ENCODE data around the gene NCAPH2.

Gene NCAPH2

DNA sequence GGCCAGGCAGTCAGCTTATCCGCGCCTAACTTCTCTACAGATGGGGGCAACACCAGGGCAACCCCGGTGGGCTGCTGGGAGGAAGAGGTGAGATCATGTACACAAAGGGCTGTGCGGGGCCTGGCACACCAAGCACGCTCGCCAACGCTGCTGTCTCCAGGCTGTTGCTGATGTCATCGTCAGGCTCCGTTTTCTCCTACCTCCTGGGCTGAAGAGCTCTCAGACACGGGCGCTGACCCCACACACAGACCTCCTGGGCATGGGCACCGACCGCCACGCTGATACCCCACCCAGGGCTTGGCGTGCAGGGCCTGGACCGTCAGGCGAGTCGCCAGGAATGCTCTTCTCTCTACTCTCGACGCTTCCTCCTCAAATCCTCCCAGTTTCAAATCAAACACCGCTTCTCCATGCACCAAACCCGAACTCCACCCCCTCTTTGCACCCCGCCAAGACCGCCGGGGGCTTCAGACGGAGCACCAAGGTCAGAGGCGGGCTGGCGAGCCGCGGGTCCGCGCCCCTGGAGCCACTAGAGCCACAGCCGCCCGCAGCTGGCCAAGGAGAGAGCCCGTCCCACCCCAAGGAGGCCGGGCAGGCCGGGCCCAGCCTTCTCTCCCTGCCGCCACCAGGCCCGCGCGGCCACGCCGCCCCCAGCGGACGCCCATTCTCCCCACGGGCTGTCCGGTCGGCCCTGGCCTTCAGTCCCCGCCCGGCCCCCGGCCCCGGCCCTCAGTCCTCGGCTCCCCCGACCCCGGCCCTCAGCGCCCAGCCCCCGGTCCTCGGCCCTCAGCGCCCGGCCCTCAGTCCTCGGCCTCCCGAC lies 34.0 kb upstream of the NCAPH2 start (continued):
- TF ChIP-seq ZIC2 (tag by site-specific recombination; IDR thresholded peaks at IDR 0.05) (peak; percentile 85), ZFHX2 (tag by site-specific recombination; conservative IDR thresholded peaks at IDR 0.05) (peak; percentile 55), ZEB2 (tag by site-specific recombination; IDR thresholded peaks at IDR 0.05) (peak; percentile 71), ZNF747 (tag by site-specific recombination; IDR thresholded peaks at IDR 0.05) (no peak), EGR2 (tag by site-specific recombination; IDR thresholded peaks at IDR 0.05; ENCODE audit: low read depth) (peak; percentile 55; the same call in 1 of the 2 replicates), ZNF112 (tag by site-specific recombination; IDR thresholded peaks at IDR 0.05) (no peak), ZNF600 (tag by site-specific recombination; IDR thresholded peaks at IDR 0.05) (peak; percentile 54; the same call in 1 of the 2 replicates), ZSCAN23 (tag by site-specific recombination; IDR thresholded peaks at IDR 0.05) (no peak), SP2 (tag by site-specific recombination; IDR thresholded peaks at IDR 0.05) (peak; percentile 64), MEIS1 (CRISPR knock-in tag; IDR thresholded peaks at IDR 0.05; ENCODE audit: borderline replicate concordance) (no peak), TCF7L2 (IDR thresholded peaks at IDR 0.05; ENCODE audit: borderline replicate concordance, low read depth, low read length) (no peak), ZNF76 (tag by site-specific recombination; IDR thresholded peaks at IDR 0.05; ENCODE audit: borderline replicate concordance, low read depth) (peak; percentile 57; the same call in 1 of the 2 replicates), BCL11A (tag by site-specific recombination; IDR thresholded peaks at IDR 0.05; ENCODE audit: low read depth) (peak; percentile 12), SP3 (tag by site-specific recombination; IDR thresholded peaks at IDR 0.05) (0 out of 2 replicates have a peak, but pooled peaks have one; percentile 10), ZNF433 (tag by site-specific recombination; IDR thresholded peaks at IDR 0.05; ENCODE audit: low read depth) (no peak), KLF16 (tag by site-specific recombination; IDR thresholded peaks at IDR 0.05) (0 out of 2 replicates have a peak, but pooled peaks have one; percentile 44), KLF1 (tag by site-specific recombination; IDR thresholded peaks at IDR 0.05) (peak; percentile 52)
- TF ChIP-seq, protein P1, sequence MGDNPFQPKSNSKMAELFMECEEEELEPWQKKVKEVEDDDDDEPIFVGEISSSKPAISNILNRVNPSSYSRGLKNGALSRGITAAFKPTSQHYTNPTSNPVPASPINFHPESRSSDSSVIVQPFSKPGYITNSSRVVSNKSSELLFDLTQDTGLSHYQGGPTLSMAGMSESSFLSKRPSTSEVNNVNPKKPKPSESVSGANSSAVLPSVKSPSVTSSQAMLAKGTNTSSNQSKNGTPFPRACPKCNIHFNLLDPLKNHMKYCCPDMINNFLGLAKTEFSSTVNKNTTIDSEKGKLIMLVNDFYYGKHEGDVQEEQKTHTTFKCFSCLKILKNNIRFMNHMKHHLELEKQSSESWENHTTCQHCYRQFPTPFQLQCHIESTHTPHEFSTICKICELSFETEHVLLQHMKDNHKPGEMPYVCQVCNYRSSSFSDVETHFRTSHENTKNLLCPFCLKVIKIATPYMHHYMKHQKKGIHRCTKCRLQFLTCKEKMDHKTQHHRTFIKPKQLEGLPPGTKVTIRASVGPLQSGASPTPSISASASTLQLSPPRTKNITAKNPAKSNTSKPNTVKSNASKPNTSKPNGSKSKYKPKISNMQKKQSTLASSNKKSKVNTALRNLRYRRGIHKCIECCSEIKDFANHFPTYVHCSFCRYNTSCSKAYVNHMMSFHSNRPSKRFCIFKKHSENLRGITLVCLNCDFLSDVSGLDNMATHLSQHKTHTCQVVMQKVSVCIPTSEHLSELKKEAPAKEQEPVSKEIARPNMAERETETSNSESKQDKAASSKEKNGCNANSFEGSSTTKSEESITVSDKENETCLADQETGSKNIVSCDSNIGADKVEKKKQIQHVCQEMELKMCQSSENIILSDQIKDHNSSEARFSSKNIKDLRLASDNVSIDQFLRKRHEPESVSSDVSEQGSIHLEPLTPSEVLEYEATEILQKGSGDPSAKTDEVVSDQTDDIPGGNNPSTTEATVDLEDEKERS (tag by site-specific recombination; IDR thresholded peaks at IDR 0.05): peak; percentile 44; the same call in 1 of the 2 replicates
- TF ChIP-seq, protein P2, sequence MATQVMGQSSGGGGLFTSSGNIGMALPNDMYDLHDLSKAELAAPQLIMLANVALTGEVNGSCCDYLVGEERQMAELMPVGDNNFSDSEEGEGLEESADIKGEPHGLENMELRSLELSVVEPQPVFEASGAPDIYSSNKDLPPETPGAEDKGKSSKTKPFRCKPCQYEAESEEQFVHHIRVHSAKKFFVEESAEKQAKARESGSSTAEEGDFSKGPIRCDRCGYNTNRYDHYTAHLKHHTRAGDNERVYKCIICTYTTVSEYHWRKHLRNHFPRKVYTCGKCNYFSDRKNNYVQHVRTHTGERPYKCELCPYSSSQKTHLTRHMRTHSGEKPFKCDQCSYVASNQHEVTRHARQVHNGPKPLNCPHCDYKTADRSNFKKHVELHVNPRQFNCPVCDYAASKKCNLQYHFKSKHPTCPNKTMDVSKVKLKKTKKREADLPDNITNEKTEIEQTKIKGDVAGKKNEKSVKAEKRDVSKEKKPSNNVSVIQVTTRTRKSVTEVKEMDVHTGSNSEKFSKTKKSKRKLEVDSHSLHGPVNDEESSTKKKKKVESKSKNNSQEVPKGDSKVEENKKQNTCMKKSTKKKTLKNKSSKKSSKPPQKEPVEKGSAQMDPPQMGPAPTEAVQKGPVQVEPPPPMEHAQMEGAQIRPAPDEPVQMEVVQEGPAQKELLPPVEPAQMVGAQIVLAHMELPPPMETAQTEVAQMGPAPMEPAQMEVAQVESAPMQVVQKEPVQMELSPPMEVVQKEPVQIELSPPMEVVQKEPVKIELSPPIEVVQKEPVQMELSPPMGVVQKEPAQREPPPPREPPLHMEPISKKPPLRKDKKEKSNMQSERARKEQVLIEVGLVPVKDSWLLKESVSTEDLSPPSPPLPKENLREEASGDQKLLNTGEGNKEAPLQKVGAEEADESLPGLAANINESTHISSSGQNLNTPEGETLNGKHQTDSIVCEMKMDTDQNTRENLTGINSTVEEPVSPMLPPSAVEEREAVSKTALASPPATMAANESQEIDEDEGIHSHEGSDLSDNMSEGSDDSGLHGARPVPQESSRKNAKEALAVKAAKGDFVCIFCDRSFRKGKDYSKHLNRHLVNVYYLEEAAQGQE (tag by site-specific recombination; IDR thresholded peaks at IDR 0.05): peak; percentile 58; the same call in 1 of the 2 replicates
- TF ChIP-seq, protein P3, sequence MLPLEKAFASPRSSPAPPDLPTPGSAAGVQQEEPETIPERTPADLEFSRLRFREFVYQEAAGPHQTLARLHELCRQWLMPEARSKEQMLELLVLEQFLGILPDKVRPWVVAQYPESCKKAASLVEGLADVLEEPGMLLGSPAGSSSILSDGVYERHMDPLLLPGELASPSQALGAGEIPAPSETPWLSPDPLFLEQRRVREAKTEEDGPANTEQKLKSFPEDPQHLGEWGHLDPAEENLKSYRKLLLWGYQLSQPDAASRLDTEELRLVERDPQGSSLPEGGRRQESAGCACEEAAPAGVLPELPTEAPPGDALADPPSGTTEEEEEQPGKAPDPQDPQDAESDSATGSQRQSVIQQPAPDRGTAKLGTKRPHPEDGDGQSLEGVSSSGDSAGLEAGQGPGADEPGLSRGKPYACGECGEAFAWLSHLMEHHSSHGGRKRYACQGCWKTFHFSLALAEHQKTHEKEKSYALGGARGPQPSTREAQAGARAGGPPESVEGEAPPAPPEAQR (tag by site-specific recombination; IDR thresholded peaks at IDR 0.05): 0 out of 2 replicates have a peak, but pooled peaks have one; percentile 39
- TF ChIP-seq, protein P4, sequence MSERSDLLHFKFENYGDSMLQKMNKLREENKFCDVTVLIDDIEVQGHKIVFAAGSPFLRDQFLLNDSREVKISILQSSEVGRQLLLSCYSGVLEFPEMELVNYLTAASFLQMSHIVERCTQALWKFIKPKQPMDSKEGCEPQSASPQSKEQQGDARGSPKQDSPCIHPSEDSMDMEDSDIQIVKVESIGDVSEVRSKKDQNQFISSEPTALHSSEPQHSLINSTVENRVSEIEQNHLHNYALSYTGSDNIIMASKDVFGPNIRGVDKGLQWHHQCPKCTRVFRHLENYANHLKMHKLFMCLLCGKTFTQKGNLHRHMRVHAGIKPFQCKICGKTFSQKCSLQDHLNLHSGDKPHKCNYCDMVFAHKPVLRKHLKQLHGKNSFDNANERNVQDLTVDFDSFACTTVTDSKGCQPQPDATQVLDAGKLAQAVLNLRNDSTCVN (tag by site-specific recombination; optimal IDR thresholded peaks at IDR 0.05): peak; percentile 76
- TF ChIP-seq, protein P5, sequence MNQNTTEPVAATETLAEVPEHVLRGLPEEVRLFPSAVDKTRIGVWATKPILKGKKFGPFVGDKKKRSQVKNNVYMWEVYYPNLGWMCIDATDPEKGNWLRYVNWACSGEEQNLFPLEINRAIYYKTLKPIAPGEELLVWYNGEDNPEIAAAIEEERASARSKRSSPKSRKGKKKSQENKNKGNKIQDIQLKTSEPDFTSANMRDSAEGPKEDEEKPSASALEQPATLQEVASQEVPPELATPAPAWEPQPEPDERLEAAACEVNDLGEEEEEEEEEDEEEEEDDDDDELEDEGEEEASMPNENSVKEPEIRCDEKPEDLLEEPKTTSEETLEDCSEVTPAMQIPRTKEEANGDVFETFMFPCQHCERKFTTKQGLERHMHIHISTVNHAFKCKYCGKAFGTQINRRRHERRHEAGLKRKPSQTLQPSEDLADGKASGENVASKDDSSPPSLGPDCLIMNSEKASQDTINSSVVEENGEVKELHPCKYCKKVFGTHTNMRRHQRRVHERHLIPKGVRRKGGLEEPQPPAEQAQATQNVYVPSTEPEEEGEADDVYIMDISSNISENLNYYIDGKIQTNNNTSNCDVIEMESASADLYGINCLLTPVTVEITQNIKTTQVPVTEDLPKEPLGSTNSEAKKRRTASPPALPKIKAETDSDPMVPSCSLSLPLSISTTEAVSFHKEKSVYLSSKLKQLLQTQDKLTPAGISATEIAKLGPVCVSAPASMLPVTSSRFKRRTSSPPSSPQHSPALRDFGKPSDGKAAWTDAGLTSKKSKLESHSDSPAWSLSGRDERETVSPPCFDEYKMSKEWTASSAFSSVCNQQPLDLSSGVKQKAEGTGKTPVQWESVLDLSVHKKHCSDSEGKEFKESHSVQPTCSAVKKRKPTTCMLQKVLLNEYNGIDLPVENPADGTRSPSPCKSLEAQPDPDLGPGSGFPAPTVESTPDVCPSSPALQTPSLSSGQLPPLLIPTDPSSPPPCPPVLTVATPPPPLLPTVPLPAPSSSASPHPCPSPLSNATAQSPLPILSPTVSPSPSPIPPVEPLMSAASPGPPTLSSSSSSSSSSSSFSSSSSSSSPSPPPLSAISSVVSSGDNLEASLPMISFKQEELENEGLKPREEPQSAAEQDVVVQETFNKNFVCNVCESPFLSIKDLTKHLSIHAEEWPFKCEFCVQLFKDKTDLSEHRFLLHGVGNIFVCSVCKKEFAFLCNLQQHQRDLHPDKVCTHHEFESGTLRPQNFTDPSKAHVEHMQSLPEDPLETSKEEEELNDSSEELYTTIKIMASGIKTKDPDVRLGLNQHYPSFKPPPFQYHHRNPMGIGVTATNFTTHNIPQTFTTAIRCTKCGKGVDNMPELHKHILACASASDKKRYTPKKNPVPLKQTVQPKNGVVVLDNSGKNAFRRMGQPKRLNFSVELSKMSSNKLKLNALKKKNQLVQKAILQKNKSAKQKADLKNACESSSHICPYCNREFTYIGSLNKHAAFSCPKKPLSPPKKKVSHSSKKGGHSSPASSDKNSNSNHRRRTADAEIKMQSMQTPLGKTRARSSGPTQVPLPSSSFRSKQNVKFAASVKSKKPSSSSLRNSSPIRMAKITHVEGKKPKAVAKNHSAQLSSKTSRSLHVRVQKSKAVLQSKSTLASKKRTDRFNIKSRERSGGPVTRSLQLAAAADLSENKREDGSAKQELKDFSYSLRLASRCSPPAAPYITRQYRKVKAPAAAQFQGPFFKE (tag by site-specific recombination; IDR thresholded peaks at IDR 0.05; ENCODE audit: borderline replicate concordance): no peak
